NCI-H1092 treated with DMSO at 0.1 percent for 48 hours (cell line): ENCODE results near the gene SP5.
"Not testable (repeated sequence)": the region's sequence is repeated elsewhere in the genome, so short reads cannot be mapped to it uniquely, and the experiment has no call there.

ENCODE experiments used
- DNase-seq: peaks from one replicate; lab custom pipeline; 2025; lab: John Stamatoyannopoulos, UW

Gene SP5

DNA sequence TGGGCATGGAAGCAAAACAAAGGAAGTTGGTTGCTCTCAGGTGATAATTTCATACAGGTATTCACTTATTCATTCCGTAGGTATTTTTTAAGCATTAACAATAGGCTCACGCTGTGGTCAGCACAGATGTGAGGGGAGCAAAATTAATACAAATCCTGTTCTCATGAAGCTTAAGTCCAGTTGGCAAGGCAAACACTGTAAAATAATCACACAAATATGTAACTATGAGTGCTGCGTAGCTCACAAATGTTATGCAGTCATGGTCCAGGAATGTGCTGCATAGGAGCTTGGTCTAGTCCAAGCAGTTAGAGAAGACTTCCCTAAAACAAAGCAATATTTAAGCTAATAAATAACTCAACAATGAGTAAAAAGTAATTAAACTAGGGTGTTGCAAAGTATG, 23.9 kb downstream of the SP5 start:
- DNase-seq = no peak

DNA sequence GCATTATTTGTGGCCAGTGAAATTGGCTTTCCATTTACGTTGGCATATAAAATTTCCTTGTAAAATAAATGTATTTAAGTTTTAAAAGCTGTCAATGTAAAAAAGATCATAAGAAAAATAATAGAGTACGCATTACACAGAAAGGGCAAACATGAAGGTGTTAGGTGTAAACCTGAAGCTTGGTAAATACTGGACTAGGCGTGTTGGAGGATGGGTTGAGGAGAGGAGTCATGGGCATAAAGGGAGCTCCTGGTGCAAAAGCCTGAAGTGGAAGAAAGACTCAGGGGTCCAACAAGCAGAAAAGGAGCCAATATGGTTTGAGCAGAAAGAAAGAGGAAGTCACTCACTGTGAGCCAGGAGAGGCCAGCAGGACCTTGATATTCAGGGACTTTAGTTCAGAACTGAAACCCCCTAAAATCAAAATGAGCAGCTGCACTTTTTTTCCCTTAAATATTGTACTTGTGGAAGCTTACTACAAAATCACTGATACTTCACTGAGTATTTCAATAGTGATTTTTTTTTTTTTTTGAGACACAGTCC, 24.4 kb downstream of the SP5 start:
- no peak for DNase-seq

DNA sequence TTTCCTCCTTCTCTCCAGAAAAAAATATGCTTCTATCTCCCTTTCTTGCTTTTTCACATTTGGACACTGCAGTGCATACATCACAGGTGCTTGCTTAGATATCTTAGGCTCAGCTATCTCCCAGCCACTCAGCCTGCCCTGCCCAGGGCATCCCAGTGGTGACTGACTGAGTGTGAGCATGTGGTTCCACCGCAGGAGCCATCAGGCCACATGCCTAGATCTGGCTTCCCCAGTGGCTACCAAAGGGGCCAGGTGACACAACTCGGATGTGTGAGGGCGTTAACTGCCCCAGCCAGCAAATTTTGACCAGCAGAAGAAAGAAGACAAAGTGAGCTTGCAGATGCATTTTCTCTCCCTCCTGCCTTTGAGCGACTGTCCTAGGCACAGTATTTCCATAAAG, 25.5 kb downstream of the SP5 start:
- no peak for DNase-seq

DNA sequence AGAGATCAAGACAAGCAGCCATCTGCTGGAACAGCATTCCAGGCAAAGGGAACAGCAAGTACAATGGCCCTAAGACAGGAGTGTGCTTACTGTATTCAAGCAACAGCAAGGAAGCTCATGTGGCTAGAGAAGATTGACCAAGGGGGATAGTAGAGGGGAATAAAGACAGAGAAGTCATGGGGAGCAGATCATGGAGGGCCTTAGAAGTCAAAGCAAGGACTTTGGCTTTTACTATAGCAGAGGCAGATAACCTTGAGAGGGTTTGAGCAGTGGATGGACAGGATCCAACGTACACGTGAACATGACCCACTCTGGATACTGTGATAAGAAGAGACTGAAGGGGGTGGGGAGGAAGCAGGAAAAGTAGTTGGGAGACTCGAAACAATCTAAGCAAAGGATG, 26.9 kb downstream of the SP5 start:
- DNase-seq = no peak

DNA sequence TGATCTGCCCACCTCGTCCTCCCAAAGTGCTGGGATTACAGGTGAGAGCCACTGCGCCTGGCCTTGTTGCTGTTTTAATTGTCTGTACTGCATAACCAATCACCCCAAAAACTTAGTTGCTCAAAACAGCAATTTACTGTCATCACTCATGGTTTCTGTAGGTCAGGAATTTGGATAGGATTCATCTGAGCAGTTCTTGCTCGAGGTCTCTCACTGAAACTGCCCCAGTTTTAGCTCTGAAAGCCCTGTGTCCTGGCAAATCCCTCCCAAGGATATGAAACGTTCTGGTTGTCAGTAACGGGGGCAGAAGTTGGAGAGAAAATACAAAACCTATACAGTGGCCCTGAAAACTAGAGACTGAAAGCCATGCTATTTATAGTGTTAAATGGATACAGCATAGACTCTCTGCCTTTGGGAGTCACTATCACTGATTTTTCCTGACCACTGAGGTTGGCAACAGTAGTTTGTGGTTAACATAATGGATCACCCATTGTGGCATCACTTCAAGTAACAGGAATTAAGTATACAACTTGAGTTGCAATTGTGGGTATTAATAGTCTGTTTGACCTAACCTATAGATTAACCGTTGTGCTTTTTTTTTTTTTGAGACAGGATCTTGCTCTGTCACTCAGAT, 27.9 kb downstream of the SP5 start:
- no peak for DNase-seq

DNA sequence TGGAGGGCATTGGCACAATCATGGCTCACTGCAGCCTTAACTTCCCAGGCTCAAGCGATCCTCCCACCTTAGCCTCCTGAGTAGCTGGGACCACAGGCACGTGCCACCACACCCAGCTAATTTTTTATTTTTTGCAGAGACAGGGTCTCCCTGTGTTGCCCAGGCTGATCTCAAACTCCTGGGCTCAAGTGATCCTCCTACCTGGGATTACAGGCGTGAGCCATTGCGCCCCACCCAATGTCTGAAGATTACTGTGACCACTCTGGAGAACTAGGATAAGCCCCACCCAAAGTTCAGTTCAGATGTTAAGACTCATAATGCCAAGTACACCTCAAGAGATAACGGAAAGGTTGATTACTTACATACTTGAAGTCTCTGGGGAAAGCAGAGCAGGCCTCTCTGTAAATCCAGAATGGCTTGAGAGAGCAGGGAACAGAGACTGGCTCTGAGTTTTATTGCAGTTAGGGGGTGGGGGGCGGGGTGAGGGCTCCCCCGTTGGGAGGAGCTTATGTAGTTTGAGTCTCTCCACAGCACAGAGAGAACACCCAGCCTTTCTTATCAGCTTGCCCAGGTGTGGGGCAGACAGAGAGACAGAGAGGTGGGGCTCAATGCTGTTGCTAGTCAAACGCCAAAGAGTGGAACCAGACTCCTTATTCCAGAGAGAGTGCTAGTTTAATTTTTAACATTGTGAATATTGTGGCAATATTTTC, 28.5 kb downstream of the SP5 start:
- DNase-seq = no peak

DNA sequence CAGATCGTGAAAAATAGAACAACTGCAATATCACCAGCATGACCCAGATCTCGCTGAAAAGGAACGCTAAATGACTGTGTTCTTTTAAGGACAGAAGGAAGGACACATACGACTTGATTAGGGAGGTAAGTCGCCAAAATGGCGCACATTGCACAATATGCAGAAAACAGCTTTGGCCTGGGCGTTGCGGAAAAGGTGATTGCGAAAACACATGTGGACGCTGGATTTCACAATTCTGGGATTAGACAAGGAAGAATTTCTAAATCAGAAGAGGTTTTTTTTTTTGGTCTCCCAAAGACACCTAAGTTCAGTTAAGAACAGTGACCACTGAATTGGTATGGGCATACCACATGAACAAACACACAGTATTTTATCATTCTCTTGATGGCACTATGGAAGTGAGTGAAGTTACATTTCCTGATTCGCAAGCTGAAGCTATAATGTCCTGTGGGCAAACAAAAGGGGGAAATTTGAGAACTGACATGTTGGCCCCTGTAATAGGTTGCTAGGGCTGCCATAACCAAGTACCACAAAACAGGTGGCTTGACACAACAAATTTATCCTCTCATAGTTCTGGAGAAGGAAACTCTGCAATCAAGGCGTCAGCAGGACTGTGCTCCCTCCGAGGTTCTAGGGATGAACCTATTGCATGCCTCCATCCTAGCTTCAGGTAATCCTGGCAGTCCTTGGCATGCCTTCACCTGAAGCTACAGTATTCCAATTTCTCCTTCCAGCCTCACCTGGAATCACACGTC, 29.3 kb downstream of the SP5 start:
- DNase-seq = no peak

DNA sequence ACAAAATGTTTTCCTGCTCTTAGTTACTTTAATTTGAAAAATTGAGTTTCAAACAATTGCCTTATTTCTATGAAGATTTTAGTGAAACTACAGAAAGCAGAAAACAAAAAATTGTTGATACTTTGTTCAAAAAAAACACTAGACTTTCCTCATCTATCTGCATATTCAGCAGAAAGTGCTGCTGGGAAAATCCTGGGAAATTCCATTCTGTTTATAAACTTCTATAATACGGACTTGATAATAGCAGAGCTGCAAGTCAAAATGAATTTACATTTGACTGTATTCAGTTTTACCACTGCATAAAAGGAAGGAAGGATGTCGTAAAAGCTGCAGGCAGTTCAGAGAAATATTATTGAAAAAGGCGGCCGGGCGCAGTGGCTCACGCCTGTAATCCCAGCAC, 30.2 kb downstream of the SP5 start:
- DNase-seq = no peak

DNA sequence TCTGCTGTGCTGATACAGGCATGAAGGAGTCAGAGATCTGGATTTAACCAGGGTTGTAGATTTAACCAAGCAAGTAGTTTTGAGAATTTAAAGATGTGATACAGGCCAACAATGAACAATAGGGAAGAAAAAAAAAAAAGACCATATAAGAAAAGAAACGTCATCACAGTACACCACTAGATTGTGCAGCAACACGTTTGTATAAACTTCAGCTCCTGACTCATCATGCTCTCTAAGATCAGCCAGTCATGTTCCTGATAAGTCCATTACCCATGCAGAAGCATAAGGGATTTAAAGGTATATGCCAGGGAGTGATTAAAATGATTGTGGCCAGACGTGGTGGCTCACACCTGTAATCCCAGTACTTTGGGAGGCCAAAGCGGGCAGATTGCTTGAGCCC, 32.8 kb downstream of the SP5 start:
- no peak for DNase-seq

DNA sequence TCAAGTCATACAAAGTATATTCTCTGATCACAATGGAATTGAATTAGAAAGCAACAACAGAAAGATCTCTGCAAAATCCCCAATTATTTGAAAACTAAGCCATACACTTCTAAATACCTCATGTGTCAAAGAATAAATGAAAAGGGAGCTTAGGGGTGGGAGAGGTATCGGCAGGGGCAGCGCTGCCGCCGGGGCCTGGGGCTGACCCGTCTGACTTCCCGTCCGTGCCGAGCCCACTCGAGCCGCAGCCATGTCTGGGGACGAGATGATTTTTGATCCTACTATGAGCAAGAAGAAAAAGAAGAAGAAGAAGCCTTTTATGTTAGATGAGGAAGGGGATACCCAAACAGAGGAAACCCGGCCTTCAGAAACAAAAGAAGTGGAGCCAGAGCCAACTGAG, 36.4 kb downstream of the SP5 start:
- not testable (repeated sequence) for DNase-seq

DNA sequence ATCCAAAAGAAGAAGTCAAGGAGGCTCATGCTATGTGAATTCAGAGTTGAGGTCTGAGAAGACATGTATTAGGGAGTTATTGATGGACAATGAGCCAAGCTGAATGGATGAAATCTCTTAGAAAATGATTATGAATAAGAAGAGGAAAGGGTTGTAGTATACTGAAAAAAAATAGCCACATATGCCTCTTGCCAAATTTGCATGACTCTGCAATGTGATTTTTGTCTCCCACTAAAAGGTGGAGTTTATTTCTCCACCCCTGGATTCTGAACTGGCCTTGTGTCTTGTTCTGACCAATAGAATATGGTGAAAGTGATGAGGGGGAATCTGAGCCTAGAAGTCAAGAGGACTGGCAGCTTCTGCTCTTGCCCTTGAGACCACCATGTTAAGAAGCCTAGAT, 46.4 kb downstream of the SP5 start:
- no peak for DNase-seq

DNA sequence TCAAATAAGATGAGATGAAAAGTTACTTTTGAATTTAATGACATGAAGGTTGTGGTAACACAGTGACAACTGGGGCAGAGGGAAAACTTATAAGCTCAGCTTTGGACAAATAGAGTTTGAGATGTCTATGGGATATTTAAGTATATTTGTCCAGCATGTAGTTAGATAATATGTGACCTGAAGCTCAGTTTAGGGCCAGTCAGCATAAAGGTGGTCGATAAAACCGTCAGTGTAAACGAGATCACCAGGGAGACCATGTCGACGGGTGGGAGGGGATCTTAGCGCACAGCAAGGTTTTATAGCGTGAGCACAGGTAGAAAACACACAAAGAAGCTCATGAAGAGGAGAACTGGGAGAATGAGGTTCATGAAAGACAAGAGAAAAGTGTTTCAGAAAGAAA, 47.6 kb downstream of the SP5 start:
- no peak for DNase-seq

DNA sequence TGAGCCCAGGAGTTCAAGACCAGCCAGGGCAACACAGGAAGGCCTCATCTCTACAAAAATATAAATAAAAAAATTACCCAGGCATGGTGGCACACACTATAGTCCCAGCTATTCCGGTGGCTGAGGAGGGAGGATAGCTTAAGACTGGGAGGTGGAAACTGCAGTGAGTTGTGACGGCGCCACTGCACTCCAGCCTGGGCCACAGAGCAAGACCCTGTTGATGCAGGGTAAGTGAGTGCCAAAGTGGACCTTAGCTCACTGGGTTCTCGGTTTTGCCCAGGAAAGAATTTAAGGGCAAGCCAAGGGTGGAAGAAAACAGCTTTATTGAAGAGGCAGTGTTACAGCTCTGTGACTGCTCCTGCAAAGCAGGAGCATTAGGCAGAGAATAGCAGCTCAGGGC, 48.1 kb downstream of the SP5 start:
- no peak for DNase-seq

DNA sequence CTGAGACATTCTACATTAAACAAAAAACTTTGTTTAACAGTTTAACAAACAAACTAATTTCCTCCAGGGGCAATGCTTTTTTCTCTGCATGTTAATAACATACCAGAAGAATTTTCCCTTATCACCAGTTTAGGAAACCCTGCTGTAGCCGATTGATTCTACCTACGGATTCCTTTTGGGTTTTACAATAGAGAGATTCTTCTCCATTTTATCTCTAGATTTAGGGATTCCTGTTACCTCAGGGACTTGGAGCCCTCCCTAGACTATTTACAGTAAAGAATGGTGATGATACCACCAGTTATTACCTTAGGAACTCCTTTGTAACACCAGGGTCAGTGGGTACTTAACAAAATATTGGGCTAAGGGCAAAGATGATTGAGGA, 49.7 kb downstream of the SP5 start:
- DNase-seq = no peak

DNA sequence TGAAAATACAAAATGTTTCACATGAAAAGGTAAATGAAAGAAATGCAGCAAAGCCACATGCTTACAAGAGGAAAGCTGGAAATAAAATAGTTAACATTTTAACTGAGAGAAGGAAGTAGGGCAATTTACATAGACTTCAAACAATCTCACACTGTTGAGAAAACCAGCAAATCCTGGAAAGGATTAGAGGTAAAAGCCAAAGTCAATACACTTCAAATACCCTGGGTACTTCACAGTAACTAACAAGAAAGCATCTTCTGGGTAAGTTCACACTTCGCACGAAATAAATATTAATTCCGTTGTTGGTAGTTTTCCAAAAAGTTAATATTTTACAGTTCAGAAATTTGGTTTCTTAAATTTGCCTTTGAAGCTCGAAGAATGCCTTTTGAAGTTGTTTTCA, 51.6 kb downstream of the SP5 start:
- no peak for DNase-seq
